GM18499 (cell line): Measurements from ENCODE around the gene GBGT1.
A peak's percentile ranks its signal among the peaks of the same experiment; 100 is the strongest.

Experiments used
- ATAC-seq: cut with Tn5 transposase; IDR thresholded peaks from one replicate; pipeline ENCODE4 v1.9.1; 2021; ENCODE audit warnings: moderate number of reproducible peaks; ENCODE audit not compliant: insufficient read depth, unreplicated experiment

The GBGT1 gene

GRCh38 chr9:133167096-133167730 is 3.5 kb upstream of the GBGT1 start:
- ATAC-seq = no peak

- ATAC-seq = no peak
Measured at GRCh38 chr9:133166392-133166791, 2.7 kb upstream of the GBGT1 start.

GRCh38 chr9:133165452-133165730 is 1.7 kb upstream of the GBGT1 start:
- ATAC-seq = no peak

GRCh38 chr9:133164191-133164590 is 477 bp upstream of the GBGT1 start:
- no peak for ATAC-seq

GRCh38 chr9:133162861-133163503 is 732 bp downstream of the GBGT1 start:
- ATAC-seq = no peak

- no peak for ATAC-seq
Measured at GRCh38 chr9:133161547-133161950, 2.2 kb downstream of the GBGT1 start.

- no peak for ATAC-seq
Measured at GRCh38 chr9:133160742-133161546, 2.8 kb downstream of the GBGT1 start.

GRCh38 chr9:133158695-133159094 is 5.0 kb downstream of the GBGT1 start:
- no peak for ATAC-seq

GRCh38 chr9:133155156-133155555 is 8.6 kb downstream of the GBGT1 start:
- no peak for ATAC-seq

GRCh38 chr9:133154097-133154989 is 9.4 kb downstream of the GBGT1 start:
- no peak for ATAC-seq

GRCh38 chr9:133153227-133154096 is 10.3 kb downstream of the GBGT1 start:
- ATAC-seq = no peak

GRCh38 chr9:133151601-133152525 is 11.9 kb downstream of the GBGT1 start:
- ATAC-seq = no peak

GRCh38 chr9:133151041-133151440 is 12.7 kb downstream of the GBGT1 start:
- no peak for ATAC-seq

- ATAC-seq = peak; percentile 45
Measured at GRCh38 chr9:133149130-133150015, 14.3 kb downstream of the GBGT1 start.

- peak; percentile 8 for ATAC-seq
Measured at GRCh38 chr9:133148199-133149129, 15.2 kb downstream of the GBGT1 start.

GRCh38 chr9:133147412-133148198 is 16.1 kb downstream of the GBGT1 start:
- ATAC-seq = no peak
